GM18870 (cell line): ENCODE results near the gene MSL1.
"Not testable (repeated sequence)": the region's sequence is repeated elsewhere in the genome, so short reads cannot be mapped to it uniquely, and the experiment has no call there.

Experiments used
- ATAC-seq: cut with Tn5 transposase; IDR thresholded peaks from one replicate; pipeline ENCODE4 v1.9.1; 2021; ENCODE audit warnings: moderate library complexity; ENCODE audit not compliant: unreplicated experiment

Gene MSL1

GRCh38 chr17:40124279-40125141, 2.7 kb downstream of the MSL1 start:
- ATAC-seq: no peak

DNA sequence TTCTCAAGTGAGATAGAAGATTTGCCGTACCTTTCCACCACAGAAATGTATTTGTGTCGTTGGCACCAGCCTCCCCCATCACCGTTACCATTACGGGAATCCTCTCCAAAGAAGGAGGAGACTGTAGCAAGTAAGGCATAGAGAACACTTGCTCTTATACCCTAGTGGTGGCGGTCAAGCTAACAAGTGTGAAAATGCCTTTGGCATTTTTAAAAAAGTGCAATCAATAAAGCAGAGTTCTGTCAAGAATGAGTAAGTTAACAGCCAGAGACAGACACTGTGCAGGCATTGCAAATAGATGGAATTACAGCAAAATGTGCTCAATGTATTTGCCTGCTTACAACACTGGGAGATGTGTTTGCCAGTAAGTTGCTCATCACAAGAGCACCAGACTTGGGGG, 7.7 kb downstream of the MSL1 start:
- ATAC-seq: no peak

DNA sequence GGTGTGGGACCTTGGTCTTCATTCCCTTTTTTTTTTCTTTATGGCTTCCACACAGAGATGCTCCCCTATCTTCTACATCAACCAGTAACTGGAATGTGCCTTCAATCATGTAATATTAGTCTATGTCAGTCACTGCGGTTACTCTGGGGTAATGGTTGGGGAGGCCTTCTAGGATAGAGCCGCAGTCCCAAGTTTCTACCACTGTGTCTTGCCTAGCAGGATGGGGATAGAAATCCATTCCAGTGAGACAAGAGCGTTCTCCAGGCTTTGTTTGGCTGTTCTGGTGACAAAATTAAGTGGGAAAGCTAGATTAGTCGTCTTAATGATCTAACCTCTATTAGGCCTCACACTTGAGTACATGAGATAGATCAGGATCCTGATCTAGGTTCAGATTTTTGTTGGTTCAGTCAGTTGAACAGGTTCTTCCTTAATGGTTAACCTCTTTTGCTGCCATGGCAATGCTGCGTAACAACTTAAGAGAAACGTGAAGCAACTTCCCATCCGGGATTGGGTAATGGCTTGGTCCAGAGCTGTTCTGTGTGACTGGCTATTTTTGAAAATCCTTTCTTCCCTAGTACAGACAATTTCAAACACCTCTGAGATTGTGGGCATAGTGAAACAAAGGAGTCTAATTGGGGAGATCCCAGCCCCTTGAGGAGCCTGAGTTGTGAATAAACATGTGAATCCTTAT, 8.7 kb downstream of the MSL1 start:
- no peak for ATAC-seq

GRCh38 chr17:40134184-40134583, 12.4 kb downstream of the MSL1 start:
- no peak for ATAC-seq

DNA sequence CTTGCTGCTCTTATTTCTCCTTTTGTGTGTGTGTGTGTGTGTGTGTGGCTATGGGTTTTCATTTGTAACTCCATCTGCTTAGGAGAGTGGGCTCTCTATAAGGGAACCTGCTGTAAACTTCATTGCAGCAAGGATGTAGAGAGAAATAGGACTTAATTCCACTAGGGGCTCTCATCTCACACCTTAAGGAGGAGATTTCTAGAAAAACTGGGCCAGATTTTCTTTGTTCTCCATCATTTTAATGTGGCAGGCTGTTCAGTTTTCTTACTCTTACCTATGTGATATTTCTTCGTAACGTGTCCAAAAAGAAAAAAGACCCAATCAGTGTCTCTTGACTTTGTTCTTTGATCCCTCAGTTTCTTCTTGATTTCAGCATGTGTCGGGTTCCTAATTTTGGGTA, 14.0 kb downstream of the MSL1 start:
- ATAC-seq: no peak

GRCh38 chr17:40139566-40140058, 17.8 kb downstream of the MSL1 start:
- no peak for ATAC-seq

GRCh38 chr17:40143166-40143565, 21.4 kb downstream of the MSL1 start:
- ATAC-seq: not testable (repeated sequence)

DNA sequence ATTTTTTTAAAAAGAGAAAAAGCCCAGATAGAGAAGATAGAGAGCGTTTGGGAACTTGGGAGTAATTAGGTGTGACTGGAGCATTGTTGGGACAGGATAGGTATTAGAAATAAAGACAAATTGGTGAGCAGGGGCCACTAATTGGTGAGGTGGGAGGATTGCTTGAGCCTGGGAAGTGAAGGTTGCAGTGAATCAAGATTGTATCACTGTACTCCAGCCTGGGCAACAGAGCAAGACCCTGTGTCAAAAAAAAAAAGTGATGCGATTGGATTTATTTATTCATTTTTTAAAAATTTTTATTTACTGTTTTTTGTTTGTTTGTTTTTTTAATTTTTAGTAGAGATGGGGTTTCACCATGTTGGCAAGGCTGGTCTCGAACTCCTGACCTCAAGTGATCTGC, 23.7 kb downstream of the MSL1 start:
- ATAC-seq: no peak

- ATAC-seq: no peak
These were observed 26.8 kb downstream of the MSL1 start for GRCh38 chr17:40148527-40148926.

- ATAC-seq: no peak
These were observed 28.5 kb downstream of the MSL1 start for GRCh38 chr17:40150276-40150675.

- ATAC-seq: no peak
These were observed 29.7 kb downstream of the MSL1 start for GRCh38 chr17:40151414-40151963.

DNA sequence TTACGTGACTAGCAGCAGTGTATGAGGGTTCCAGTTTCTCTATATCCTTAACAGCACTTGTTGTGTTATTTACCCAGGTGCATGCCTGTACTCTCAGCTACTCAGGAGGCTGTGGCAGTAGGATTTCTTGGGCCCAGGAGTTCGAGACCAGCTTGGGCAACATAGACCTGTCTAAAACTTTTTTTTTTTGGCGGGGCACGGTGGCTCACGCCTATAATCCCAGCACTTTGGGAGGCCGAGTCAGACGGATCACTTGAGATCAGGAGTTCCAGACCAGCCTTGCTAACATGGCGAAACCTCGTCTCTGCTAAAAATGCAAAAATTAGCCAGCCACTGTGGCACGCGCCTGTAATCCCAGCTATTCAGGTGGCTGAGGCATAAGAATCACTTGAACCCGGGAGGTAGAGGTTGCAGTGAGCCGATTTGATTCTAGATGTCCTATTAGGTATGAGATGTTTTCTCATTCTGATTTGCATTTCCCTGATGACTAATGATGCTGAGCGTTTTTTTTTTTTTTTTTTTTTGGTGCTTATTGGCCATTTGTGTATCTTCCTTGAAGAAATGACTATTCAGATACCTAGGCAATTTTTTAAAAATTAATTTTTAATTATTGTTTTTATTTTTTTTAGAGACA, 31.9 kb downstream of the MSL1 start:
- no peak for ATAC-seq

DNA sequence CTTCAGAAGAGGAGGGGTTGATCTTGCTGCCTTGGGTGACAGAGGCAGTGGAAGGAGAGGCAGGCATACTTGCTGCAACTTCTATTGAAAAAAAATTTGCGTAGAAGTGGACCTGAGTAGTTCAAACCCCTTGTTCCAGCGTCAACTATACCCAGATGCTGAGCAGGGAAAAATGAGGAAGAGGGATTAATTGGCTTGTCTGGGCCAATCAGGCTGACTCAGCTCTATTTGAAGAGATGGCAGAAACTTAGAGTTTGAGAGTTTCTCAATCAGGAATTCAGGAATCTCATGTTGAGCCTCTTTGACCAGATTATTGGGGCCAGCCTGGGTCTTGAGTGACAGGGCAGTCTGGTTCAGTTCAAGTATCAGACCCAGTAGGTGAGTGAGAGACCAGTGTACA, 36.2 kb downstream of the MSL1 start:
- no peak for ATAC-seq

- no peak for ATAC-seq
These were observed 36.8 kb downstream of the MSL1 start for GRCh38 chr17:40158438-40159013.

GRCh38 chr17:40159456-40159855, 37.7 kb downstream of the MSL1 start:
- ATAC-seq: no peak

GRCh38 chr17:40167685-40168261, 46.0 kb downstream of the MSL1 start:
- no peak for ATAC-seq

DNA sequence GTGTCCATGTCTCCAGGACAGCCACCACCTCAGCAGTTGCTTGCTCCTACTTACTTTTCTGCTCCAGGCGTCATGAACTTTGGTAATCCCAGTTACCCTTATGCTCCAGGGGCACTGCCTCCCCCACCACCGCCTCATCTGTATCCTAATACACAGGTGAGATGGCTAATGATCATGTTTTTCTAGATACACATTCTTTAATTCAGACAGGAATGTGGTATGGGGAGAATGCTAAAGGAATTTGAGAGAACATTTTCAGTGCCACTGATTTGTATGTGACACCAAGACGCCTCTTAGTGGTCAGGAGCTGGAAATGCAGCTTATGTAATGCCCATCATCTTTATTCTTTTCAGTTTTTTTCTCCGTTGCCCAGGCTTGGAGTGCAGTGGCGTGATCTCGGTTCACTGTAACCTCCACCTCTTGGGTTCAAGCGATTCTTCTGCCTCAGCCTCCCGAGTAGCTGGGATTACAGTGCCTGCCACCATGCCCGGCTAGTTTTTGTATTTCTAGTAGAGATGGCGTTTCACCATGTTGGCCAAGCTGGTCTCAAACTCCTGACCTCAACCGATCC, 46.6 kb downstream of the MSL1 start:
- ATAC-seq: no peak

- no peak for ATAC-seq
These were observed 48.6 kb downstream of the MSL1 start for GRCh38 chr17:40170325-40170724.

GRCh38 chr17:40171750-40172149, 50.0 kb downstream of the MSL1 start:
- no peak for ATAC-seq

DNA sequence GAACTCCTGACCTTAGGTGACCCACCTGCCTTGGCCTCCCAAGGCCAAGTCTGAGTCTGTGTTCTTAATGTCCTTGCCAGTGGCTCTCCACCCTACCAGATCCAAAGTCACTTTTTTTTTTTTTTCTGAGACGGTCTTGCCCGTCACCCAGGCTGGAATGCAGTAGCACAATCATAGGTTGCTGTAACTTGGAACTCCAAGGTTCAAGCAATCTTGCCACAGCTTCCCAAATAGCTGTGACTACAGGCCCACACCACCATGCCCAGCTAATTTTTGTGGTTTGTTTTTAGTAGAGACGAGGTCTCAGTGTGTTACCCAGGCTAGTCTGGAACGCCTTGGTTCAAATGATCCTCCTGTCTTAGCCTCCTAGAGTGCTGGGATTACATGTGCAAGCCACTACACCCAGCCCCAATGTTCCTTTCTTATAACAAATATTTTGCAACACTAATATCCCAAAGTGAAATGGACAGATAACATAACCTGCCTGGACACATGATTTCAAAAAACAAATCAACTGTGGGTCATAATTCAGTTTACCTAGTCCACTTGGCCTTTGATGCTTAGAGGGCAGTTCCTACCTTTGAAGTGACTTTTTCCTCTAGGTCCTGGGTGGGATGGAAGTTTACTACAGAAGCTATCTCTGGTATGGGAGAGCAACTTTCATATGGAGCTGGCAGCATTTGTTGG, 51.5 kb downstream of the MSL1 start:
- ATAC-seq: no peak
